Measurements from ENCODE around the gene EXOC6B.
A peak's percentile ranks its signal among the peaks of the same experiment; 100 is the strongest.

DNA sequence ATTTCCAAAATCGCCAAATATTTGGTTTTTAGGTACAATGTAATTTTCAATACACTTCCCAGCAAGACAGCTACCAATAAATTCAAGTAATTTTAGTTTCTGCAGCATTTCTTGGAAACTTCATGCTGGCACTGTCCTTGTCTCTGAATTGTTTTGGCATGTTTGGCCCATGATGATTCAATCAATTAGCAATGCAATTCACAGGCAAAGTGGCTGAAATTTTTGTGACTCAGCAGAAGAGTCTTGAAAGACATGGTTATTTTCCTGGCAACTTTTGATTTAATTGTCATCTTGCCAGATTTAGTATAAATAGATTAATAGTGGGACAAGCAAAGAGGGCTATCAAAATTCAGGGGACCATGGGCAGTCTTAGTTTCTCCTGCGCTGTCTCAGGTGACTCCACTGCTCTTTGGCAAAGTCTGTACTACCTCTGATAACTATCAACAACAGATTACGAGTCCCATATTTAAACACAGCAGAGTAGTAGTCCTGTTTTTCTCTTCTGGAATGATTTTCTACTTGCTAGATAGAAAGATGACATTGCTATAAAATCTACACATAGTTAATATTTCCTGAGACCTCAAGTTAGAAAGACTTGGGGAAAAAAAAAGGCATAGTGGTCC is 589.3 kb downstream of the EXOC6B start:
- TF ChIP-seq, protein P1, sequence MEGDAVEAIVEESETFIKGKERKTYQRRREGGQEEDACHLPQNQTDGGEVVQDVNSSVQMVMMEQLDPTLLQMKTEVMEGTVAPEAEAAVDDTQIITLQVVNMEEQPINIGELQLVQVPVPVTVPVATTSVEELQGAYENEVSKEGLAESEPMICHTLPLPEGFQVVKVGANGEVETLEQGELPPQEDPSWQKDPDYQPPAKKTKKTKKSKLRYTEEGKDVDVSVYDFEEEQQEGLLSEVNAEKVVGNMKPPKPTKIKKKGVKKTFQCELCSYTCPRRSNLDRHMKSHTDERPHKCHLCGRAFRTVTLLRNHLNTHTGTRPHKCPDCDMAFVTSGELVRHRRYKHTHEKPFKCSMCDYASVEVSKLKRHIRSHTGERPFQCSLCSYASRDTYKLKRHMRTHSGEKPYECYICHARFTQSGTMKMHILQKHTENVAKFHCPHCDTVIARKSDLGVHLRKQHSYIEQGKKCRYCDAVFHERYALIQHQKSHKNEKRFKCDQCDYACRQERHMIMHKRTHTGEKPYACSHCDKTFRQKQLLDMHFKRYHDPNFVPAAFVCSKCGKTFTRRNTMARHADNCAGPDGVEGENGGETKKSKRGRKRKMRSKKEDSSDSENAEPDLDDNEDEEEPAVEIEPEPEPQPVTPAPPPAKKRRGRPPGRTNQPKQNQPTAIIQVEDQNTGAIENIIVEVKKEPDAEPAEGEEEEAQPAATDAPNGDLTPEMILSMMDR (IDR thresholded peaks at IDR 0.05): no peak
- TF ChIP-seq POLR2A (IDR thresholded peaks at IDR 0.05; ENCODE audit: low read length): no peak
- TF ChIP-seq, protein P2, sequence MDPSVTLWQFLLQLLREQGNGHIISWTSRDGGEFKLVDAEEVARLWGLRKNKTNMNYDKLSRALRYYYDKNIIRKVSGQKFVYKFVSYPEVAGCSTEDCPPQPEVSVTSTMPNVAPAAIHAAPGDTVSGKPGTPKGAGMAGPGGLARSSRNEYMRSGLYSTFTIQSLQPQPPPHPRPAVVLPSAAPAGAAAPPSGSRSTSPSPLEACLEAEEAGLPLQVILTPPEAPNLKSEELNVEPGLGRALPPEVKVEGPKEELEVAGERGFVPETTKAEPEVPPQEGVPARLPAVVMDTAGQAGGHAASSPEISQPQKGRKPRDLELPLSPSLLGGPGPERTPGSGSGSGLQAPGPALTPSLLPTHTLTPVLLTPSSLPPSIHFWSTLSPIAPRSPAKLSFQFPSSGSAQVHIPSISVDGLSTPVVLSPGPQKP (IDR thresholded peaks at IDR 0.05; ENCODE audit: low read depth, low read length): no peak
- no peak for TF ChIP-seq USF2 (IDR thresholded peaks at IDR 0.05)
- TF ChIP-seq MAX (IDR thresholded peaks at IDR 0.05): no peak
- TF ChIP-seq MAZ (IDR thresholded peaks at IDR 0.05; ENCODE audit: borderline replicate concordance, low read depth, low read length): no peak
- peak; percentile 62; the same call in 1 of the 2 replicates for TF ChIP-seq GATA3 (IDR thresholded peaks at IDR 0.05; ENCODE audit: borderline replicate concordance)
- no peak for TF ChIP-seq NFE2L2 (conservative IDR thresholded peaks at IDR 0.05; ENCODE audit: low read length)
- no peak for TF ChIP-seq CHD2 (IDR thresholded peaks at IDR 0.05; ENCODE audit: low read length, partially characterized antibody)
- TF ChIP-seq REST (IDR thresholded peaks at IDR 0.05): no peak
- TF ChIP-seq RAD21 (conservative IDR thresholded peaks at IDR 0.05 in 1 of 2, IDR thresholded peaks at IDR 0.05 in 1 of 2): no peak
- TF ChIP-seq PHF8 (IDR thresholded peaks at IDR 0.05; ENCODE audit: borderline replicate concordance, low read depth): no peak
- no peak for TF ChIP-seq NR3C1 (IDR thresholded peaks at IDR 0.05)
- TF ChIP-seq RCOR1 (IDR thresholded peaks at IDR 0.05; ENCODE audit: low read depth, low read length): no peak
